ENCODE measurements around the gene LRCH1.

The LRCH1 gene

DNA sequence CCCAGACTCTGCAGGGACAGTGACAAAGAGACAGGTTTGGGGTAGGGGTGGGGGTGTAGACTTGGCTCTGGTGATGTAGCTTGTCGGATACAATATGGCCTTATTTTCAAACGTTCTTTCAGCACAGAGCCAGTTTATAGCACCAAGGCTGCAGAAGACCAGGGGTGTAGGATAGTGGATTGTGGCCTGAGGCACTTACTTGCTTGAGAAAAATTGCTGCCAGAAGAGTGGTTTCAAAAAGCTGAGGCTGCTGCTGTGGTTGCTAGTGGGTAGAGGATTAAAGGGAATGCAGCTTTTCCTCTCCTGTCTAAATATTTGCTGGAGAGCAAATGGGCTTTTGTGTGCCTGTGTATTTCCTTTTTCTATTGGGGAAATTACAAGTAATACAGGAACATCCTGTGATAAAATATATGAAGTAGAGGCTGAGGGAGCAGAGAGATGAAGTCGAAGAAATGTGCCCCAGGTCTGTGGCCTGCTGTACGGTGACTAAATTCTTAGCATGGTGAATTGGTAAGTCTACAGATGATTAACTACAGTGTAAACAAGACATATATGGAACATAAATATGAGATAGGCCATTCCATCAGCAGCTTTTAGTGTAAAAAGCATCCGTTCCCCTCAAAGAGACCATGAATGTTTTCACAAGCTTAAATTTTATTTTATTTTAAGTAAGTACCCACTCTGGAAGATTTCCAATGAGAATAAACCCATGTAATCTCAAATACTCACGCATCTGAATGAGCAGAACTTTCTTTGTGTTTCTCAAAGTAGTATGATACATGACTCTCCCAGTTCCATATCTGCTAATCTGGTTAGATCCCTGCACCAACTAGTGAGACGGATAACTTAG, 112.9 kb downstream of the LRCH1 start:
- Histone ChIP-seq H3K27ac (ENCODE audit: low read depth, low read length, severe bottlenecking) (peak overlapping the region; percentile 50), H3K36me3 (ENCODE audit: control insufficient read depth, insufficient read depth, low read length) (peaks cover 17% of the 10 kb centered on the region), H3K4me3 (ENCODE audit: extremely low read depth, insufficient read depth, low read length, poor library complexity, severe bottlenecking) (no peak overlapping the region), H3K9me3 (ENCODE audit: control insufficient read depth, low read length) (no peaks in the 10 kb centered on the region), H3K4me1 (ENCODE audit: control insufficient read depth, insufficient read depth, low read length, poor library complexity, severe bottlenecking) (peaks cover 30% of the 10 kb centered on the region)
- 68% methylated on average over 3 of the region's 7 CpGs; no CpG with 5 or more reads in 1 of the 2 experiments for WGBS, 2 experiments (ENCODE audit: insufficient coverage in 2 of 2)

DNA sequence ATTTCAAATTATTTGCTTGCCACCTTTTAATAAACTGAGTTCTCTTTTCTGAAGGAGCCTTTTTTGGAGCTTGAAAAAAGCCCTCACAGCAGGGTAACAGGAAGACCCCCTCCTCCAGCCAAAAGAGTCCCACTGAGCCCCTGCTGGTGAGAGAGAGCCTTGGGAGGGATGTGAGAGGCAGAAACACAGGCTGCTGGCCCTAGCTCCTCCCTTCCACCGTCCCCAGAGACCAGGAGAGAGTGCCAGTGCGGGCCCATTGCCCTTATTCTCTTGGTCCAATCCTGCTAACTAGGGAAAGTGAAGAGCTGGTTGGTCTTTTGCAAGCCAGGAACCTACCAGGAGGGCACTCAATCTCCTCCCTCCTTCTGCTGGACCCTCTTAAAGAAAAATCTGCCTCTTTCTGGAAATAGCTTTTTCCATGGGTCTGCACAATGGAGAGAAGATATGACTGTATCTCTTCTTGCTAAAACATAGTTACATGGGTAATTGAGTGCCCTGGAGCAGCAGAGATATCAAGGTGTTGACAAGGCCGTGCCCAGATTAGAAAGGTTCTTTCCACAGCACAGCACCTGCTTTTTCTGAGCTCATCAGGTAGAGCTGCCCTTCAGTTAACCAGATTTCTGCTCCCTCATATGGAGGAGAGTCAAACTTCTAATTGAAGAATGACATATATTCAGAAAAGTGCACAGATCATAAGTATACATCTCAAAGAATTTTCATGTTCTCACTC, 113.9 kb downstream of the LRCH1 start:
- peaks cover 30% of the 10 kb centered on the region for H3K4me1 ChIP-seq (ENCODE audit: control insufficient read depth, insufficient read depth, low read length, poor library complexity, severe bottlenecking)
- H3K9me3 ChIP-seq (ENCODE audit: control insufficient read depth, low read length) = no peaks in the 10 kb centered on the region
- H3K36me3 ChIP-seq (ENCODE audit: control insufficient read depth, insufficient read depth, low read length) = peaks cover 24% of the 10 kb centered on the region
- 31 to 33% methylated on average over 2 to 3 of the region's 3 CpGs for WGBS, 2 experiments (ENCODE audit: insufficient coverage in 2 of 2)
- no peak overlapping the region for H3K4me3 ChIP-seq (ENCODE audit: extremely low read depth, insufficient read depth, low read length, poor library complexity, severe bottlenecking)
- no peak overlapping the region for H3K27ac ChIP-seq (ENCODE audit: low read depth, low read length, severe bottlenecking)

DNA sequence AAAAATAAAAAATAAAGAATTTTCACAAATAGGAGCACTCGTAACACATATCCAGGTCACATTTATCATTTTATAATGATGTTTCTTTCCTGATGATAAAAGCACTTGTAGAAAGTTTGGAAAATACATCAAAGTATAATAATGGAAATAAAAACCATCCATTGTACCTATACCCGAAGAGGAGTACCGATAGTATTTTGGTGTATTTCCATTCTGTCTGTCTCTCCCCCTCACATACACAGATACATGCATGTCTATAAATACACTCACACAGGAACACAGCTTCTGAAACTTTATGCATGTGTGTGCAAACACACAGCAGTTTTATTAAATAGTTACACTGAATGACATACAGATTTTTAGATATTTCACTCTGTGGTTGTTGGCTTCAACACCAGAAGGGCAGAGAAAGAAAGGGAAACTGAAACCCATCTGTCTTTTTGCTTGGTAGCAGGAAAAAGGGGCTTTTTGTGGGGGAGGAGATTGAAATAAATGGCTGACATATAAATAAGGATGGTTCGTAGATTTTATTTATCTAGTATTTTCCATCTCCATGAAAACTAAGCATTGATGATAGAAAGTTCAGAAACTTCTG, 114.8 kb downstream of the LRCH1 start:
- peaks cover 23% of the 10 kb centered on the region for H3K4me1 ChIP-seq (ENCODE audit: control insufficient read depth, insufficient read depth, low read length, poor library complexity, severe bottlenecking)
- no peak overlapping the region for H3K27ac ChIP-seq (ENCODE audit: low read depth, low read length, severe bottlenecking)
- 82 to 100% methylated on average over 2 of the region's 4 CpGs for WGBS, 2 experiments (ENCODE audit: insufficient coverage in 2 of 2)
- H3K9me3 ChIP-seq (ENCODE audit: control insufficient read depth, low read length) = no peaks in the 10 kb centered on the region
- H3K4me3 ChIP-seq (ENCODE audit: extremely low read depth, insufficient read depth, low read length, poor library complexity, severe bottlenecking) = no peak overlapping the region
- peaks cover 31% of the 10 kb centered on the region for H3K36me3 ChIP-seq (ENCODE audit: control insufficient read depth, insufficient read depth, low read length)

DNA sequence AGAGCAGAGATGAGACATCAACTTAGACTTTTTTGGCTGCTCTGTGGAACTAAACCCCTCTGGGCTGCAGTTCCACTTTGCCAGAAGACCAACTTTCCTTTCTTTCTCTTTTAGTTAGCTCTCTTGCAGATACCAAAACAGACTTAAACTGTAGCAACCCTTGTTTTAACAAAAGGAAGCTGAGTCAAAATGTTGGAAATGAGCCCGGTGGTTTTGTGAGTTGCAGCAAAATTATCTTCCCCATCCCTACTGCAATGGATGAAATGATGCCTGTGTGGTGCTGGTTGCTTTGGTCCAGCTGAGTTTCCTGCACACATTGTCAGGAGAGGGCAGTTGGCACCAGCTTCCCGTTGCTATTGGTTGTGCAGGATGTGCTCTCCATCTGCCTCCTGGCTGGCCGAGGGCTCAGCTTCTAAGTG, 115.3 kb downstream of the LRCH1 start:
- H3K36me3 ChIP-seq (ENCODE audit: control insufficient read depth, insufficient read depth, low read length) = peaks cover 32% of the 10 kb centered on the region
- no peak overlapping the region for H3K27ac ChIP-seq (ENCODE audit: low read depth, low read length, severe bottlenecking)
- H3K9me3 ChIP-seq (ENCODE audit: control insufficient read depth, low read length) = no peaks in the 10 kb centered on the region
- no peak overlapping the region for H3K4me3 ChIP-seq (ENCODE audit: extremely low read depth, insufficient read depth, low read length, poor library complexity, severe bottlenecking)
- peaks cover 20% of the 10 kb centered on the region for H3K4me1 ChIP-seq (ENCODE audit: control insufficient read depth, insufficient read depth, low read length, poor library complexity, severe bottlenecking)
- WGBS, 2 experiments (ENCODE audit: insufficient coverage in 2 of 2) = 100% methylated on average over 1 of the region's 3 CpGs; no CpG with 5 or more reads in 1 of the 2 experiments

DNA sequence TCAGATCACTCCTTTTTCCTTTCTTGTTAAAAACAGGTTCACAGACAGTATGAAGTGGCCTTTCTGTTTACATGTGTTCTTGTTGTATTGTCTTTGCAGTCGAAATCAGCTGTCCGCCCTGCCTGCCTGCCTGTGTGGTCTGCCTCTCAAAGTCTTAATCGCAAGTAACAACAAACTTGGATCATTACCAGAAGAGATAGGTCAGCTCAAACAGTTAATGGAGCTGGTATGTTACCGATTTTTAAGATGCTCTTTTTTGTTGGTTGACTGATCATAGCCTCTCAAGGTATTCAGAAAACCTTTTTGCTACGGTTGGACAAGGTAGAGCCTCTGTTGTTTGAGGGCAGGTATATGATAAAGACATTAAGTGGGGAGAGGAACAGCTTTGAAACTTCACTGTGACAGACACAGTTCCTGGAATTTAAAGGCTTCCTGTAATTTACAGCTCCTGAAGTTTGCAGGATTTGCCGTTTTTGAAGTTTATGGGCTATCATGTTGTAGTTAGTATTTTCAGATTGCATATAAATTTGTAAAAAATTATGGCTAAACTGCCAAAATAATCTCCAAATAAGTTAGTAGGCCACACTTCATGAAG, 116.1 kb downstream of the LRCH1 start:
- H3K4me3 ChIP-seq (ENCODE audit: extremely low read depth, insufficient read depth, low read length, poor library complexity, severe bottlenecking) = no peak overlapping the region
- peaks cover 13% of the 10 kb centered on the region for H3K4me1 ChIP-seq (ENCODE audit: control insufficient read depth, insufficient read depth, low read length, poor library complexity, severe bottlenecking)
- H3K36me3 ChIP-seq (ENCODE audit: control insufficient read depth, insufficient read depth, low read length) = peaks cover 34% of the 10 kb centered on the region
- H3K27ac ChIP-seq (ENCODE audit: low read depth, low read length, severe bottlenecking) = no peak overlapping the region
- no peaks in the 10 kb centered on the region for H3K9me3 ChIP-seq (ENCODE audit: control insufficient read depth, low read length)
- 68 to 91% methylated on average over 4 to 5 of the region's 6 CpGs for WGBS, 2 experiments (ENCODE audit: insufficient coverage in 2 of 2)

DNA sequence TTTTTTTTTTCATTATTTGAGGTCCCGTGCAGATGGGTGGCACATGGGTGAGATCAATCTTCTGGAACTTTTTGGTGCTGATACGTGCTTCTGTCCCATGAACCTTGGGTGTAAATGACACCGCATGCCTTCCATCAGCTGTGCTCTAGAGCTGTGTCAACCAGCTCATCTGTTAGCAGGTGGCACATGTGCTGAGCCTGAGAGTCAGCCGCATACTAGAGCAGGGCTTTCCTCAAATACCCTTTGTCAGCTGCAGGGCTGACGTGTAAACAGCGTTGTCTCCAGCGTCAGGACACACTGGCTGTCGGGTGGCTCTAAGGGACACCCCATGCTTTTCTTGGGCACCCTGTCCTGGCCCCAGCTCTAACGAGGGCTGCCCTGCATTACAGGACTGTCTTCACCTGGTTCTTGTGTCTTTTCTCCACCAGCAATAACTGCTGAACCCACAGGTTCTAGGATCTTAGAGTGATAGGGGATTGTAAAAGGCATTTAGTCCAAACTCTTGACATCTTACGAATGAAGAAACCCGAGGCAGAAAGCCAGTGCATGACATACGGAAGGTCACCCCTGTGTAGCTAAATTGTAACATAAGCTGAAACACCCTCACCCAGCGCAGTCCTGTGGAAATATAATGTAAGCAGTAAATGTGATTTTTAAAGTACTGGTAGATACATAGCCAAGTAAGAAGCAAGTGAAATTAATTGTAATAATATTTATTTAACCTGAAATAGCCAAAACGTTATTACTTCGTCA, 119.5 kb downstream of the LRCH1 start:
- H3K4me1 ChIP-seq (ENCODE audit: control insufficient read depth, insufficient read depth, low read length, poor library complexity, severe bottlenecking) = no peaks in the 10 kb centered on the region
- no peak overlapping the region for H3K4me3 ChIP-seq (ENCODE audit: extremely low read depth, insufficient read depth, low read length, poor library complexity, severe bottlenecking)
- H3K36me3 ChIP-seq (ENCODE audit: control insufficient read depth, insufficient read depth, low read length) = peaks cover 46% of the 10 kb centered on the region
- no peaks in the 10 kb centered on the region for H3K9me3 ChIP-seq (ENCODE audit: control insufficient read depth, low read length)
- H3K27ac ChIP-seq (ENCODE audit: low read depth, low read length, severe bottlenecking) = no peak overlapping the region
- WGBS, 2 experiments (ENCODE audit: insufficient coverage in 2 of 2) = 93% methylated on average over 9 to 10 of the region's 15 CpGs

DNA sequence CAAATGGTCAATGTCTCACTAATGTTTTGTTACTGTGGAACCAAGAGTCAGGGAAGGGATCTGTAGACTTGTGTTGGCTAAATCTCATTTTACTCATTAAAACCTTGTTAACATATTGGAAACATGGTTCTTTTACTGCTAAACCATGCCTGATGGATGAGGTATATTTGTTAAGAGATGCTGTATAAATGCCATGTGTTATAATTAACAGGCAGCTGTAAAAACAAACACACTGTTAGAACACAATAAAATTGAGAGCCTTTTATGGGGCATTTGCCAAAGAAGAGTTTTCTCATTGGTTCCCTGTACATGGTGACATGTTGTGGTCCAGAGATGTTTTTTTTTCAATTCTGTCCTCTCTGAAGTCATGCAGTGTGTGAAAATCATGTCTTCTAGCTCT, 122.0 kb downstream of the LRCH1 start:
- Histone ChIP-seq H3K9me3 (ENCODE audit: control insufficient read depth, low read length) (no peaks in the 10 kb centered on the region), H3K4me3 (ENCODE audit: extremely low read depth, insufficient read depth, low read length, poor library complexity, severe bottlenecking) (no peak overlapping the region), H3K4me1 (ENCODE audit: control insufficient read depth, insufficient read depth, low read length, poor library complexity, severe bottlenecking) (no peaks in the 10 kb centered on the region), H3K27ac (ENCODE audit: low read depth, low read length, severe bottlenecking) (no peak overlapping the region), H3K36me3 (ENCODE audit: control insufficient read depth, insufficient read depth, low read length) (peaks cover 37% of the 10 kb centered on the region)

DNA sequence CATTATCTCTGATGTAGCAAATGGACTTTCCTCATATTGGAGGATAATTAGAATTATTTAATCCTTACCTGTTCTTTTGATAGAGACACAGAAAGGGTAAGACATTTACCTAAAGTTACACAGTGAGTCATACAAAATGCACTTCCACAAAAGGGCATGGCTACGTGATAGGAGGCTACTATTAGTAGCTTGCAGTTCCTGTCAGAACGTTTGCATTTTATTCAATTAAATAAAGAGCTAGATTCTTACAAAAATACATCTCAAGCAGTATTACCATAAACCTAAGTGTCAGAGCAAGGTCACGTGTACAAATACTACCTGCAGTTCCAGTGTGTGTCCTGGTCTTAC, 123.4 kb downstream of the LRCH1 start:
- no CpG with 5 or more reads among the region's 3 CpGs for WGBS, 2 experiments (ENCODE audit: insufficient coverage in 2 of 2)
- H3K9me3 ChIP-seq (ENCODE audit: control insufficient read depth, low read length) = no peaks in the 10 kb centered on the region
- H3K27ac ChIP-seq (ENCODE audit: low read depth, low read length, severe bottlenecking) = no peak overlapping the region
- no peaks in the 10 kb centered on the region for H3K4me1 ChIP-seq (ENCODE audit: control insufficient read depth, insufficient read depth, low read length, poor library complexity, severe bottlenecking)
- H3K36me3 ChIP-seq (ENCODE audit: control insufficient read depth, insufficient read depth, low read length) = peaks cover 24% of the 10 kb centered on the region
- no peak overlapping the region for H3K4me3 ChIP-seq (ENCODE audit: extremely low read depth, insufficient read depth, low read length, poor library complexity, severe bottlenecking)

DNA sequence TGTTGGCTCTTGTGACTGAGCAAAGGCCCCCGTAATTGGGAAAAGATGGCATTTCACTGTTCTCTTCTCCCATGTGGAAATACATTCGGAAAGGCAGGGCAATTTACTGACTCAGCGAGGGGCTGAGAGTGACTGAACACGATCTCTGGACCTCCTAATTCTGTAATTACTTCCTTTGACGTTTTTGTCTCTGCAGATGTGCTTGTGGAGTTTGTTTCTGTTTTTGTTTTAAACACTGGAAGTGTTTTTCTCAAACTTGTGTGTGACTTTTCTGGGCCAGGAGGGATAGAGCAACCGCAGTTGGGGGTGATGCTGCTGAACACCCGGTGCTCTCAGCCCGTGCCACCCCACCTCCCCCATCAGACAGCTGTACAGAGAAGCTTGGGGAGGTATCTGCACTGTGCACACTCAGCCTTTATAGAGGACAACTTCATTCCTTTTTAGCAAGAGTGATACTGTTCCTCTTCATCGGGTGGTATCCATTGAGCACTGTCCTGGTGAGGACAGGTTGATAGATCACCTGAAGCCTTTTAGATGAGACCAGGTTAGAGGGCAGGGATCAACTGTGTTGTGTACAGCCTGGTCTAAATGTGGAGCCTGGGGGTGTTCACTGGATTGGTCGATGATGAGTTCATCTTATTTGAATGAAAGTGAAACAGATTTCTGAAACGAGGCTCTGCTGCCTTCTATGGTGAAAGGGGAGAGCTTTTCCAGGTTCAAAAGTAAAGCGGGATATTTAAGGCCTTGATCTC, 126.6 kb downstream of the LRCH1 start:
- no peak overlapping the region for H3K4me3 ChIP-seq (ENCODE audit: extremely low read depth, insufficient read depth, low read length, poor library complexity, severe bottlenecking)
- peaks cover 24% of the 10 kb centered on the region for H3K4me1 ChIP-seq (ENCODE audit: control insufficient read depth, insufficient read depth, low read length, poor library complexity, severe bottlenecking)
- H3K36me3 ChIP-seq (ENCODE audit: control insufficient read depth, insufficient read depth, low read length) = peaks cover 24% of the 10 kb centered on the region
- H3K27ac ChIP-seq (ENCODE audit: low read depth, low read length, severe bottlenecking) = no peak overlapping the region
- WGBS, 2 experiments (ENCODE audit: insufficient coverage in 2 of 2) = 91 to 95% methylated on average over 8 to 10 of the region's 12 CpGs
- no peaks in the 10 kb centered on the region for H3K9me3 ChIP-seq (ENCODE audit: control insufficient read depth, low read length)
